ENCODE data around the gene COCH.

The COCH gene

GRCh38 chr14:30840086-30840779 is 34.1 kb upstream of the COCH start:
- Mint-ChIP-seq H3K27ac (no peak overlapping the region), H3K36me3 (ENCODE audit: low read depth) (no peaks in the 10 kb centered on the region), H3K9me3 (peaks cover 2% of the 10 kb centered on the region), H3K4me3 (no peak overlapping the region), H3K4me1 (no peaks in the 10 kb centered on the region), H3K27me3 (ENCODE audit: low read depth, poor library complexity) (no peaks in the 10 kb centered on the region)
- no peak for DNase-seq
- TF ChIP-seq CTCF (IDR thresholded peaks at IDR 0.05), result no peak

- TF ChIP-seq CTCF (IDR thresholded peaks at IDR 0.05), result no peak
- no peak overlapping the region for H3K4me3 Mint-ChIP-seq
- no peak overlapping the region for H3K27ac Mint-ChIP-seq
- no peak for DNase-seq
- no peaks in the 10 kb centered on the region for H3K36me3 Mint-ChIP-seq (ENCODE audit: low read depth)
- no peaks in the 10 kb centered on the region for H3K4me1 Mint-ChIP-seq
- no peaks in the 10 kb centered on the region for H3K9me3 Mint-ChIP-seq
- peaks cover 4% of the 10 kb centered on the region for H3K27me3 Mint-ChIP-seq (ENCODE audit: low read depth, poor library complexity)
Observed at GRCh38 chr14:30842431-30842830, 31.9 kb upstream of the COCH start.

- DNase-seq, result no peak
- no peaks in the 10 kb centered on the region for H3K4me1 Mint-ChIP-seq
- no peak overlapping the region for H3K4me3 Mint-ChIP-seq
- no peak for TF ChIP-seq CTCF (IDR thresholded peaks at IDR 0.05)
- H3K9me3 Mint-ChIP-seq, result no peaks in the 10 kb centered on the region
- no peaks in the 10 kb centered on the region for H3K36me3 Mint-ChIP-seq (ENCODE audit: low read depth)
- peaks cover 7% of the 10 kb centered on the region for H3K27me3 Mint-ChIP-seq (ENCODE audit: low read depth, poor library complexity)
- H3K27ac Mint-ChIP-seq, result no peak overlapping the region
Observed at GRCh38 chr14:30848449-30849240, 25.7 kb upstream of the COCH start.

GRCh38 chr14:30849354-30849753 is 25.0 kb upstream of the COCH start:
- no peak for TF ChIP-seq CTCF (IDR thresholded peaks at IDR 0.05)
- no peaks in the 10 kb centered on the region for H3K36me3 Mint-ChIP-seq (ENCODE audit: low read depth)
- H3K4me3 Mint-ChIP-seq, result no peak overlapping the region
- H3K9me3 Mint-ChIP-seq, result no peaks in the 10 kb centered on the region
- no peaks in the 10 kb centered on the region for H3K4me1 Mint-ChIP-seq
- DNase-seq, result no peak
- H3K27ac Mint-ChIP-seq, result no peak overlapping the region
- H3K27me3 Mint-ChIP-seq (ENCODE audit: low read depth, poor library complexity), result peaks cover 7% of the 10 kb centered on the region

- TF ChIP-seq CTCF (IDR thresholded peaks at IDR 0.05), result no peak
- H3K36me3 Mint-ChIP-seq (ENCODE audit: low read depth), result no peaks in the 10 kb centered on the region
- H3K27ac Mint-ChIP-seq, result no peak overlapping the region
- no peak overlapping the region for H3K4me3 Mint-ChIP-seq
- H3K27me3 Mint-ChIP-seq (ENCODE audit: low read depth, poor library complexity), result peaks cover 7% of the 10 kb centered on the region
- H3K9me3 Mint-ChIP-seq, result no peaks in the 10 kb centered on the region
- no peaks in the 10 kb centered on the region for H3K4me1 Mint-ChIP-seq
- no peak for DNase-seq
Observed at GRCh38 chr14:30849983-30850382, 24.4 kb upstream of the COCH start.

All from nephron progenitor cell (in vitro differentiated cells).